NCI-H2029 treated with DMSO at 0.1 percent for 48 hours (cell line): ENCODE measurements around the gene INSL6.
"Not testable (repeated sequence)": the region's sequence is repeated elsewhere in the genome, so short reads cannot be mapped to it uniquely, and the experiment has no call there.

Source experiments
- DNase-seq: peaks from one replicate; lab custom pipeline; 2025; lab: John Stamatoyannopoulos, UW

INSL6 gene, protein sequence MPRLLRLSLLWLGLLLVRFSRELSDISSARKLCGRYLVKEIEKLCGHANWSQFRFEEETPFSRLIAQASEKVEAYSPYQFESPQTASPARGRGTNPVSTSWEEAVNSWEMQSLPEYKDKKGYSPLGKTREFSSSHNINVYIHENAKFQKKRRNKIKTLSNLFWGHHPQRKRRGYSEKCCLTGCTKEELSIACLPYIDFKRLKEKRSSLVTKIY

DNA sequence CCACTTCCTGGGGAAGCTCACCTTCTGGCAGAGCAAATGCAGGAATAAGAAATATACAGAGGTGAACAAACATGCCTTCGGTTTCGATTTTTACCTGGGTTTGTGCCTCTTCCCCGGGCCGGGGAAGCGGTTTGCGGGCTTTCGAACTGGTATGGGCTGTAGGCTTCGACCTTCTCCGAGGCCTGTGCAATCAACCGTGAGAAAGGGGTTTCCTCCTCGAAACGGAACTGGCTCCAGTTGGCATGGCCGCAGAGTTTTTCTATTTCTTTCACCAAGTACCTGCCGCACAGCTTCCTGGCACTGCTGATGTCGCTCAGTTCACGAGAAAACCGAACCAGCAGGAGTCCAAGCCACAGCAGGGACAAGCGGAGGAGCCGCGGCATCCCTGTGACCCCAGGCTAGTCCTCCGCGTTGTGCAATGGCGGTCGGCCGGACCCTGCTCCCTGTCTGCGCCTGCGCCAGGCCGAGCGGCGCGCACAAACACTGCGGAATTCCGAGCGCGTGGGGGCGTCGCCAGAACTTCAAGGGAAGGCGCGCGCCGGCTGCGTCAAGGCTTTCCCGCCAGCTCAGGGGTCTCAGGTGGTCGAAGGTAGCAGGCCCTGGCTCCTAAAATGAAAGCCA, at the start of gene INSL6:
Gene INSL6, minus strand, starts transcription at position 420 of the 621 bp plus-strand sequence. Its CDS starts 37 bp downstream, at position 383.
- no peak for DNase-seq

DNA sequence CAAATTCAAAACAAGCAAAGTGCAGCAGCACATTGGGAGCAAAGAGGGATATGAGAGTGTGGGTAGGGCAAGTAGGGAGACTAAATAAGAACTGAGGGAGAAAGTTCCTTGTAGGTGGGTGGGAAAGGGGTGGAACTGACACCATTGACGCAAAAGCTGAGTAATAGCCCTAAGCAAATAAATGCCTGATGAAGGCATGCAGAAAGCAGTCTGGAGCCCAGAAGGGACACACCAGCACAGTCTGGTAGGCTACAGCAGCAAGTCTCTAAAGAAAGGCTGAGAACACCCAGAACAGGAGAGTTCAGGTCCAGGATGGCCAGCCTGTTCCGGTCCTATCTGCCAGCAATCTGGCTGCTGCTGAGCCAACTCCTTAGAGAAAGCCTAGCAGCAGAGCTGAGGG, 45.8 kb upstream of the INSL6 start, which contains the start of gene INSL4:
Gene INSL4, plus strand, starts transcription at position 208 of the 400 bp plus-strand sequence. Its CDS starts 105 bp downstream, at position 313.
- DNase-seq, result no peak

DNA sequence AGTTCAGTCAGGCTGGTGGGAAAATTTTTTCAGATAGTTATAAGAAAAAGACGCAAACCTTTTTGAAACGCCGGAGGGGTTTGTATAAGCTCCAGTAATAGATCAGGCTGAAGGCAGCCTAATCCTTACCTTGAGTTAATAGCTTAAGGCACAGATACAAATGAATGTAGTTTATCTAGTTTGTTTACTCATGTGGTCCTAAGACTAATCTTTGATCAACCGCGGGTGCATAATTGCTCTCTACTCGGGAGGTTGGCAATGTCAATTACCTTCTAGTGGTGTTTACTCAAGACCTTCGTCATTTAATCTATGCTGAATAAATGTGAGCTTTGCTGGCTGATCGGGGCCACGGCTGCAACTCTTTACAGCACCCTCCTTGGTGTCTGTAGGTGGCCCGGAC, 45.1 kb upstream of the INSL6 start:
- DNase-seq, result no peak

DNA sequence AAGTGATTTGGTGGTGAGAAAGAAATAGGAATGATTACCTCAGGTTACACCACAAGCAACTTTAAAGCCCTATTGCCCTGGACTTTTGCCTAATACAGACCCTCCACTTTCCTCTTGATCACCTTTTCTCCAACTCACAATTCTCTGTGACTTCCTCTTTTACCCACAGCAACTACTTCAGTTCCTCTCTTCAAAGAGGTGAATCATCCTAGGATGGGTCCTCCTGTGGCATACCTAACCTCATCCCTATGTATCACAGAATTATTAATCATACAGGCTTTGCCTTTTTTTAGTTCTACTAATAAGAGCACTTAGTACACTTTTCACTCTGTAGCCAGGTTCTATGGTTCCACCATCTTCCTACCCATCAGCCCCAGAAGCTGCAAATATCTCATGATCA, 19.6 kb upstream of the INSL6 start:
- no peak for DNase-seq

DNA sequence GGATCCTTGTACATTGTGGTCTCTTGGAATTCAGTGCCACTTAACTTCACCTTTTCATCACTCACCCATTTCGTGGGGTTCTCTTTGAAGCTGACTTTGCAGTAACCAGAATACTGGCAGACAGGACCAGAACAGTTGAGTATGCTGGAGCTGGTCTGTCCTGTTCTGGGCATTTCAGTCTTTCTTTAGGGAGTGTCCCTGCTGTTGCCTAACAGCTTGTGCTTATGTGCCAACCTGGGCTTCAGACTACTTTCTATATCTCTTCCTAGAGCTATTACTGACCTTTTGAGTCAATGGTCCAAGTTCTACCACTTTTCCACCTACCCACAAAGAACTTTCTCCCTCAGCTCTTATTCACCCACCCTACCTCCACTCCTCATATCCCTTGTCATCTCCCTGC, 10.0 kb upstream of the INSL6 start:
- no peak for DNase-seq

DNA sequence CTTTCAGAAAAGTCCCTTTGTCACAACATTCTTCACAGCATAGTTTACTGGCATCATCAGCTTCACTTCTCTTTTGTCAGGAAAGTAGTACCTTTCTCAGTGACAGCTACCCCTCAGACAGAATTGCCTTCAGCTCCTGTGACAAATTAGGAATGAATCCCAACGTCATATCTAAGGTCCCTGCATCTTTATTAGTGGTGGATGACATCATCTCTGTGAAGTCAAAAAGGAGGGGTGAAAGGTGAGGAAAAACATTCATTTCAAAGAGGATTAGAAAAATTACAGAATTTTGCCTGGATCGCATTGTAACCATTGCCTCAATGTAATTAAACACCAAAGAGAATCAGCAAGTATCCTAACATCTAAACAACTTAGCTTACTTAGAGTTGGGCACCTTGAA, 7.9 kb upstream of the INSL6 start:
- no peak for DNase-seq

DNA sequence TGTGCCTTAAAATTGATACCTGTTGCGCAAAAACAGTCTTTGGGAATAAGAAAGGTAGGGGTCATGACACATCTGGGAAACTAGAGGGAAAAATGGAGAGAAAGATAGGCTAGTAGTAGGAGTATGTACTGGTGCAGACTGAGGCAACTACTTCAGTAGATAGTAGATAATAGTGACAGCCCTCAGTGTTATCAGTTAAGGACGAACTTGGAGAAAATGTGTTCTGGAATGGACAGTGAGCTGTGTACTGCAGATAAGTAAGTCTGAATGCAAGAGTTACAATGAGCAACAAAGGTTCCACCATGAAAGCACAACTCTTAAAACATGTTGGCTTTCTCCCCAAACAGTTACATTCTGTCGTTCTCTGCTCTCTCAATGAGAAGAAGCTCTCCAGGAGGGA, 6.5 kb upstream of the INSL6 start:
- no peak for DNase-seq

DNA sequence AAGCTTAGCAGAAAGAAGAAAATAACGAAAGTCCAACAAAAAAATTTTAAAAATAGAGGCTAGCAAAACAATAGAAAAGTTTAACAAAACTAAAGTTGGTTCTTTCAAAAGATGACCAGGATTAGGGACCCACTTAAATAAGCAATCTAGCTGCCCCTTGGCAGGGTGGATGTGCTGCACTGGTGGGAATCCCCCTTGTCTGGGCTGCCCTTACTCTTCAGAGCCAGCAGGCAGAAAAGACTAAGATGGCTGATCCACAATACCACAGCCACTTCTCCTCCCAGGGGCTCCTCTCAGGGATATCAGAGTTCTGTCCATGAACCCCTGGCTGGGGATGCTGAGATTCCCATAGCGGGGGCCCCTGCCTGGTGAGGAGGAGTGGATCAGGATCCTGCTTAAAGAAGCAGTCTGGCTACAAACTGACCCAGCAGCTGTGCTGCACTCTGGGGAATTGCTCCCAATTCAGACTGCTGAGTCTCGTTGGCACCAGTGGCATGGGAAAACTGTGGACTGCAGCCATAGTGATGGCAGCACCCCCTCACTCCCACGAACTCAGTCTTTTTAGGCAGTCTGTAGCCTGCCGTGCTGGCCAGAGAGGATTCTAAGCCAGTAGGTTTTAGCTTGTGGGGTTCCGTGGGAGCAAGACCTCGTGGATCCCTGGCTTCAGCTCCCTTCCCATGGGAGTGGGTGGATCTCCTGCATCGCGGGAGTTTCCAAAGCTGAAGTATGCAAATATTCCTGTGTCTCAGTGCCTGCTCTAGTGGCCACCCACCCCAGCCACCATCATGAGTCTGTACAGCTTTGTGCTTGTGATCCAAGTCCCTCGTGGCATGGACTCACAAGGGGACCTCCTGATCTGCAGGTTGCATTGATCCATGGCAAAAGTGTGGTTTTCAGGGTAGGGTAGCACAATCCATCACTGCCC, 2.9 kb upstream of the INSL6 start:
- no peak for DNase-seq

DNA sequence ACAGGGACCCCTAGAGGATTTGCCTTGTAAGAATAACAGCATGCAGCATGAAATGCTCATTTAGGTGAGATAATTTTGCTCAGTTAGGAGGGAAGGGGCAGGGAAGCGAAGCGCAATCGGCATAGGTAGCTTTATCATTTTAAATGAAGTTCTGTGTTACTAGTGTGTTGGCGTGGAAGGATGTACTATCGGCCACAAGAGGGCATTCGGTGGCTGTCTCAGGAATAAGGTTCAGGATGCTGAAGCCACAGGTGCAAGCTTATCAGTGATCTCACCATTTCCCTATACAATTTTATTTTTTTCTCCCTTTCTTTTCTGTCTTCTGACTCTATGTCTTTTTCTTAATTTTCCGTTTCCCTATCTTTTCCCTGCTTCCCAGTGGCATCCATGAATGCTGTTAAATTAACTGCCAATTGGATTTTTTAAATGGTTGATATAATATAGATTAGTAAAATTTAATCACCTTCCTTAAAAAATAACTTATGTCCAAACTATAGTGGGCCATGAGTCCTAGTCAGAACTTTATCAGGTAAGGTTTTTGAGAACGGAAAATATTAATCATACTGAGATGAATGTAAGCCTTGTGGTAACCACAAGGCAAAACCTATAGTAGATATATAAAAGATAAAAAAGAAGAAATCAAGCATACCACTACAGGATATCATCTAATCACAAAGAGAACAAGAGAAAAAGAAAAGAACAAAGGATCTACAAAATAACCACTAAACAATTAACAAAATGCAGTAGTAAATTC, 1.2 kb upstream of the INSL6 start:
- DNase-seq, result no peak

DNA sequence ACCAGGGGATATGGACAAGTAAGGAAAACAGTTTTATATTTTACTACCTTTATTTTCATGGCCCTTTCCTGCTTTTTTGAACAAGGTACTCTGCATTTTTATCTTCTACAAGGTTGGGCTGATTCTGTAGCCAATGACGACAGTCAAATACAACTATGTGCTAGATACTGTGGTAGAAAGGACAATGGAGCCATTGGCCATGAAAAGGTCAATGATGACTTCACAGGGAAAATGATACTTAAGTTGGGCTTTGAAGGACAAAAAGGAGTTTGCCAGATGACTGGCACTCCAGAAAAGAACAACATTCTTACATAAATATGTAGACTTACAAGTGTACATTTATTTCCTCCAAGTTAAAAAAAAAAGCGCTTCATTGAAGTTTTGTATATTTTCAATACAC, 663 bp downstream of the INSL6 start:
- DNase-seq, result no peak

DNA sequence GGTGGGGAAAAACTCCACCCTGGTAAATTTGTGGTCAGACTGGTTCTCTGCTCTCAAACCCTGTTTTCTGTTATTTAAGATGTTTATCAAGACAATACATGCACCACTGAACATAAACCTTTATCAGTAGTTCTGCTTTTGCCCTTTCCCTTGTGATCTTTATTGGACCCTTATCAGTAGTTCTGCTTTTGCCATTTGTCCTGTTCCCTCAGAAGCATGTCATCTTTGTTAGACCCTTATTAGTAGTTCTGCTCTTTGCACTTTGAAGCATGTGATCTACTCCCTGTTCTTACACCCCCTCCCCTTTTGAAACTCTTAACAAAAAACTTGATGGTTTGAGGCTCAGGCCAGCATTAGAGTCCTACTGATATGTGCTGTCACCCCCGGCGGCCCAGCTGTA, 4.8 kb downstream of the INSL6 start:
- not testable (repeated sequence) for DNase-seq

DNA sequence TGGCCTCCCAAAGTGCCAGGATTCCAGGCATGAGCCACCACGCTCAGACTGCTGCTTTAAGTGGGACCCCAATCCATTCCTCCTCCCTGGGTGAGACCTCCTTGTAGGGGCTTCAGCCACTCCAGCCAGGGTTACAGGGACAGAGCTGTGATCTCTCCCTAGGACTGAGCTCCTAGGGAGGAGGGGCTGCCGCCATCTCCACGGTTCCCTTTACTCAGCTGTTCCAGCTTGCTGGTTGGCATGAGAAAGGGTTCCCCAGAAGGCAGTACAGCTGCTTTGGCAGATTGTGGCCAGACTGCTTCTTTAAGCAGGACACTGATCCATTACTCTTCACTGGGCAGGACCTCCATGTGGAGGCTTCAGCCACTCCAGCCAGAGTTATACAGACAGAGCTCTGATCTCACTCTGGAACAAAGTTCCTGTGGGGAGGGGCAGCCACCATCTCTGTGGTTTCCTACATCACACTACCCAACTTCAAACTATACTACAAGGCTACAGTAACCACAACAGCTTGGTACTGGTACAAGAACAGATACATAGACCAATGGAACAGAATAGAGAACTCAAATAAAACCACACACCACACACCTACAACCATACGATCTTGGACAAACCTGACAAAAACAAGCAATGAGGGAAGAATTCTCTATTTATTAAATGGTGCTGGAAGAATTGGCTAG, 7.2 kb downstream of the INSL6 start:
- no peak for DNase-seq

DNA sequence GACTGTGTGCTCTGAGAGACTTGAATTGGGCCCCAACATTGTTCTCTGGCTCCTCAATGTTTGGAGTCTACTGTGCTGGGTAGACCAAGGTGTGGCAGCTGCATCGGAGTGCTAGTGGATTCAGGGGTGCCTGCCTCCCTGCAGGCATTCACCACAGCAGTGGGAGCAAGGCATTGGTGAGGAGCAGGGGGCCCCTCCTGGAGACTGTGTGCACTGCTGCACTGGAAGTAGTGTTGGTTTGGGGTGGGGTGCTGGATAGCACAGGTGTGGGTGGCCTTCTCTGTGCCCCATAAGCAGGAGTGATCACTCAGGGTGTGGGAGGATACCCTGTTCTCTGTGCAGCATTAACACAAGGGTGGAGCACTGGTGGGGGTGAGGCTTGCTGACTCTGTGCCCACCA, 39.2 kb downstream of the INSL6 start:
- no peak for DNase-seq

DNA sequence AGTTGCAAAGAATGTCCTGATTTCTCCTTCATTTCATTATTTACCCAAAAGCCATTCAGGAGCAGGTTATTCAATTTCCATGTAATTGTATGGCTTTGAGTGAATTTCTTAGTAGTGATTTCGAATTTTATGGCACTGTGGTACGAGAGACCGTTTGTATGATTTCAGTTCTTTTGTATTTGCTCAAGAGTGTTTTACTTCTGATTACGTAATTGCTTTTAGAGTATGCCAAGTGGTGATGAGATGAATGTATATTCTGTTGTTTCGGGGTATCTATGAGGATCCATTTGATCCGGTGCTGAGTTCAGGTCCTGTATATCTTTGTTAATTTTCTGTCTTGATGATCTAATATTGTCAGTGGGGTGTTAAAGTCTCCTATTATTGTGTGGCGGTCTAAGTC, 41.2 kb downstream of the INSL6 start:
- DNase-seq, result no peak

DNA sequence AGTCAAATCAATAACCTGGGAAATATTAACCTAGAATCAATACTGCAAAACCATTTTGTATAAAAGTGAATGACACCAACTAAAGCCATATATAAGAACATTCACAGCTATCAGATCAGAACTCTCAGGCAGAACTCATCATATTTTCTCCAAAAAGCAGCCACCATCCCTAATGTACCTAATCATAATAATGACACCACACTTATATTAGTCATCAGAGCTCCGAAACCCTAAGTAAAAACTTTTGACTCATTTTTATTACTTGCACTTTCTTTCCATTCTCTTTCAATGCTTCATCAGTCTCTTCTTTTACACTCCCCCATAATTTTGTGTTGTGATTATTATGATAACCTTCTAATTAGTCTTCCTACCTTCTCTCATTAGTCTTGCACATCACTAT, 45.3 kb downstream of the INSL6 start:
- DNase-seq, result no peak

DNA sequence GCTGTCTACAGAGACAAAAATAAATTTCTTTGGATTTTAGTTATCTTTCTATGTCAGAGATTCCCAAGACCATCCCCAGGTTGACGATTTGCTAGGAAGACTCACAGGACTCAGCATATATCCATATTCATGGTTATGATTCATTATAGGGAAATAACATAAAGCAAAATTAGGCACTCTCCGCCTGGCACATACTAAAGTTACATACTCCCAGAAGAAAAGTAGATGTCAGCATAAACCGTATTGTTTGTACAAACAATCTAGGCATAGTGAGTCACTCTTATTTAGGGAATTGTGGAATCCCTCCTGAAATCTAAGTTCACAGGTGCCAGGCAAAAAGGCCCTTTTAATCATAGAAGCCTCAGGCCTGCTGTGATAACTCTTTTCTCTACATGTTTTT, 62.9 kb downstream of the INSL6 start:
- no peak for DNase-seq

DNA sequence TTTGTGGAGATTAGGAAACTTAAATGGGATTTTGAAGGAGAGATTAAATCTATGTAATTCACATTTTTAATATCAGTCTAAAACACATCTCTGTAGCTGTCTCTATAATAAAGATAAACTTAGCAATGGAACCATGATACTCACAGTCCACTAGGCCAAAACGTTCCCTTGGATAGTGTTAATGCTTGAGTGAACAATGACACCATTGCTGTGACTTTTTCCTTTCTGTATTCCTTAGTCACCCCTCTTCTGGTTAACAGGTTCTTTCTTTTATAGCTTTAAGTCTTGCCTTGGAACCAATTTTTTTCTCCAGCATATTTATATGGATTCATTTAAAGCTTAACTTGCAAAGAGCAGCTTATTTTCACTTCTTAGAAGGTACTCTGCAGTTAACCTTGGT, 63.3 kb downstream of the INSL6 start:
- DNase-seq, result no peak

DNA sequence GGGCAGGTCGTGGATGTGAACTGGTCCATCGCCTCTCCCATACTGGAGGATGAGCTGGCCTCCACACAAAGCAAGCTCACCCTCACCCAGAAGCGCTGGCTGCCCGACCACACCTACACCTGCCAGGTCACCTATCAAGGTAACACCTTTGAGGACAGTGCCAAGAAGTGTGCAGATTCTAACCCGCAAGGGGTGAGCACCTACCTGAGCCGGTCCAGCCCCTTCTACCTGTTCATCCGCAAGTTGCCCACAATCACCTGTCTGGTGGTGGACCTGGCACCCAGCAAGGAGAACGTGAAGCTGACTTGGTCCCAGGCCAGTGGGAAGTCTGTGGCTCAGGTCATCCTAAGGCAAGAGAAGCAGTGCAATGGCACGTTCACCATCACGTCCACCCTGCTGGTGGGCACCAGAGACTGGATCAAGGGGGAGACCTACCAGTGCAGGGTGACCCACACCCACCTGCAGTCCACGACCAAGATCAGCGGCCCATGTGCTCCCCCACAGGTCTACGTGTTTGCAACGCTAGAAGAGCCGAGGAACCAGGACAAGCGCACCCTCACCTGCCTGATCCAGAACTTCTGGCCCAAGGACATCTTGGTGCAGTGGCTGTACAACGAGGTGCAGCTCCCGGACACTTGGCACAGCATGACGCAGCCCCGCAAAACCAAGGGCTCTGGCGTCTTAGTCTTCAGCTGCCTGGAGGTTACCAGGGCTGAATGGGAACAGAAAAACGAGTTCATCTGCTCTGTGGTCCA, 71.3 kb downstream of the INSL6 start:
- no peak for DNase-seq
